IMR-90 (cell line): ENCODE measurements around the gene TACC2. TPM values are rescaled to one million over a fixed set of nuclear protein-coding genes. Genes with fewer than 3 reads are reported as not detected.

Source experiments
- ATAC-seq: fragments of 200-7000 bp; cut with Tn5 transposase; 2 replicates; pipeline ENCODE4 v1.9.1; 2020; ENCODE audit warnings: low read depth, mild to moderate bottlenecking, moderate library complexity
- BruUV-seq: library from RNA; stranded (reverse); fragments of 400-500 nt; replicated peaks from 2 replicates; lab custom pipeline; 2021; lab: Mats Ljungman, UMichigan
- CTCF ChIA-PET: fragments of 300-600 bp; formaldehyde crosslinking; extraction: SDS; loops from one replicate; lab custom pipeline; 2021; ENCODE audit warnings: antibody characterized with exemption; lab: Yijun Ruan, JAX
- POLR2A ChIA-PET: fragments of 300-600 bp; sonication (Branson Sonifier 250); formaldehyde crosslinking; loops from one replicate; lab custom pipeline; 2022; ENCODE audit warnings: antibody characterized with exemption; ENCODE audit not compliant: unreplicated experiment; lab: Charles Lee
- DNase-seq: peaks from one replicate; pipeline ENCODE4 v3.0.0; 2013
- H2AFZ ChIP-seq: replicated peaks from 2 replicates; pipeline ENCODE3; 2013; ENCODE audit warnings: low read length, mild to moderate bottlenecking; ENCODE audit not compliant: poor library complexity
- H2AK5ac ChIP-seq: 2 replicates; pipeline ENCODE4 v1.6.1; 2013; ENCODE audit warnings: low read depth, low read length, inconsistent platforms
- H2AK9ac ChIP-seq: replicated peaks from 2 replicates; pipeline ENCODE3; 2013; ENCODE audit warnings: mild to moderate bottlenecking, low read depth, low read length, moderate library complexity; ENCODE audit not compliant: poor library complexity
- H2BK120ac ChIP-seq: 2 replicates; pipeline ENCODE4 v1.6.1; 2013; ENCODE audit warnings: low read depth, low read length, inconsistent platforms
- H2BK15ac ChIP-seq: 3 replicates; pipeline ENCODE4 v1.6.1; 2013; ENCODE audit warnings: low read depth, low read length, inconsistent platforms
- H2BK20ac ChIP-seq: 2 replicates; pipeline ENCODE4 v1.6.1; 2013; ENCODE audit warnings: low read depth, mild to moderate bottlenecking, inconsistent platforms, low read length, moderate library complexity
- H2BK5ac ChIP-seq: 2 replicates; pipeline ENCODE4 v1.6.1; 2013; ENCODE audit warnings: mild to moderate bottlenecking, low read depth, low read length, inconsistent platforms; ENCODE audit not compliant: poor library complexity, severe bottlenecking
- H3K14ac ChIP-seq: replicated peaks from 2 replicates; pipeline ENCODE4 v1.6.1; 2013; ENCODE audit warnings: low read depth, low read length, inconsistent platforms
- H3K18ac ChIP-seq: 2 replicates; pipeline ENCODE4 v1.6.1; 2013; ENCODE audit warnings: low read depth, low read length, control low read depth
- H3K23ac ChIP-seq: 2 replicates; pipeline ENCODE4 v1.6.1; 2013; ENCODE audit warnings: low read depth, low read length, inconsistent platforms
- H3K27ac ChIP-seq: 2 replicates; pipeline ENCODE4 v1.5.1; 2013; ENCODE audit warnings: mild to moderate bottlenecking, control low read depth, low read length; ENCODE audit not compliant: insufficient read depth
- H3K27me3 ChIP-seq: 2 replicates; pipeline ENCODE4 v1.6.1; 2013; ENCODE audit warnings: low read length; ENCODE audit not compliant: control insufficient read depth, insufficient read depth
- H3K36me3 ChIP-seq: 2 replicates; pipeline ENCODE4 v1.6.1; 2013; ENCODE audit warnings: low read length, mixed read lengths; ENCODE audit not compliant: control insufficient read depth, insufficient read depth
- H3K4ac ChIP-seq: 2 replicates; pipeline ENCODE4 v1.6.1; 2013; ENCODE audit warnings: low read depth, low read length, inconsistent platforms
- H3K4me1 ChIP-seq: 2 replicates; pipeline ENCODE4 v1.6.1; 2013; ENCODE audit warnings: low read length, mixed read lengths; ENCODE audit not compliant: control insufficient read depth, insufficient read depth
- H3K4me2 ChIP-seq: 2 replicates; pipeline ENCODE4 v1.6.1; 2013; ENCODE audit warnings: low read depth, mild to moderate bottlenecking, control low read depth, low read length, moderate library complexity
- H3K4me3 ChIP-seq: 2 replicates; pipeline ENCODE4 v1.5.1; 2013; ENCODE audit warnings: low read depth, mild to moderate bottlenecking, control low read depth, low read length, moderate library complexity; ENCODE audit not compliant: insufficient read depth
- H3K56ac ChIP-seq: 2 replicates; pipeline ENCODE4 v1.6.1; 2013; ENCODE audit warnings: low read length, inconsistent platforms; ENCODE audit not compliant: insufficient read depth; ENCODE audit errors: extremely low read depth
- H3K79me1 ChIP-seq, 2 experiments: 2 replicates each; pipeline ENCODE4 v1.6.1; 2013; ENCODE audit warnings: low read length in 2 of 2, inconsistent platforms in 1 of 2, low read depth in 1 of 2
- H3K9ac ChIP-seq: 2 replicates; pipeline ENCODE4 v1.6.1; 2013; ENCODE audit warnings: low read depth, low read length, control low read depth
- H3K9me1 ChIP-seq: 2 replicates; pipeline ENCODE4 v1.6.1; 2013; ENCODE audit warnings: low read length, inconsistent platforms; ENCODE audit not compliant: insufficient read depth
- H3K9me3 ChIP-seq: 2 replicates; pipeline ENCODE4 v1.6.1; 2013; ENCODE audit warnings: low read length; ENCODE audit not compliant: control insufficient read depth, insufficient read depth
- H4K20me1 ChIP-seq: 2 replicates; pipeline ENCODE4 v1.6.1; 2013; ENCODE audit warnings: low read length, inconsistent platforms; ENCODE audit not compliant: insufficient read depth
- H4K5ac ChIP-seq: 2 replicates; pipeline ENCODE4 v1.6.1; 2013; ENCODE audit warnings: mild to moderate bottlenecking, low read depth, low read length, control low read depth
- H4K8ac ChIP-seq, 2 experiments: 2 replicates each; pipeline ENCODE4 v1.6.1; 2013; ENCODE audit warnings: low read depth in 2 of 2, low read length in 2 of 2, control low read depth in 1 of 2, inconsistent platforms in 1 of 2
- H4K91ac ChIP-seq: 2 replicates; pipeline ENCODE4 v1.6.1; 2013; ENCODE audit warnings: low read depth, low read length, inconsistent platforms; ENCODE audit not compliant: insufficient read depth
- BHLHE40 ChIP-seq: fragments of 150-350 bp; IDR thresholded peaks from 2 replicates; pipeline ENCODE4 v1.6.1; 2016; ENCODE audit warnings: mild to moderate bottlenecking, low read depth, low read length
- CEBPB ChIP-seq: IDR thresholded peaks from 2 replicates; pipeline ENCODE4 v1.6.1; 2012; ENCODE audit warnings: low read depth, low read length, improper control_type of control experiment
- CHD1 ChIP-seq: IDR thresholded peaks from 2 replicates; pipeline ENCODE4 v1.6.1; 2012; ENCODE audit warnings: low read depth, low read length, improper control_type of control experiment
- CTCF ChIP-seq: conservative IDR thresholded peaks from 2 replicates; pipeline ENCODE4 v1.5.1; 2012; ENCODE audit warnings: mild to moderate bottlenecking, low read depth, low read length, improper control_type of control experiment
- ELK1 ChIP-seq: fragments of 150-350 bp; IDR thresholded peaks from 2 replicates; pipeline ENCODE4 v1.6.1; 2016; ENCODE audit warnings: low read depth, mild to moderate bottlenecking, low read length, moderate library complexity, borderline replicate concordance
- FOS ChIP-seq: fragments of 150-350 bp; IDR thresholded peaks from 2 replicates; pipeline ENCODE4 v1.6.1; 2016; ENCODE audit warnings: low read depth, low read length
- MAFK ChIP-seq: IDR thresholded peaks from 2 replicates; pipeline ENCODE4 v1.6.1; 2012; ENCODE audit warnings: low read depth, low read length, improper control_type of control experiment
- MAZ ChIP-seq: IDR thresholded peaks from 2 replicates; pipeline ENCODE4 v1.6.1; 2012; ENCODE audit warnings: low read depth, mild to moderate bottlenecking, low read length, improper control_type of control experiment, moderate library complexity, borderline replicate concordance
- MXI1 ChIP-seq: IDR thresholded peaks from 2 replicates; pipeline ENCODE4 v1.6.1; 2012; ENCODE audit warnings: low read depth, mild to moderate bottlenecking, low read length, moderate library complexity, borderline replicate concordance
- NFE2L2 ChIP-seq: fragments of 150-350 bp; IDR thresholded peaks from 2 replicates; pipeline ENCODE4 v1.6.1; 2016; ENCODE audit warnings: low read depth, mild to moderate bottlenecking, low read length
- POLR2A ChIP-seq: IDR thresholded peaks from 2 replicates; pipeline ENCODE4 v1.6.1; 2012; ENCODE audit warnings: mild to moderate bottlenecking, low read depth, low read length
- RAD21 ChIP-seq: IDR thresholded peaks from 2 replicates; pipeline ENCODE4 v1.6.1; 2012; ENCODE audit warnings: low read length, improper control_type of control experiment
- RCOR1 ChIP-seq: IDR thresholded peaks from 2 replicates; pipeline ENCODE4 v1.6.1; 2012; ENCODE audit warnings: mild to moderate bottlenecking, low read length, improper control_type of control experiment; ENCODE audit not compliant: insufficient replicate concordance
- RFX5 ChIP-seq: IDR thresholded peaks from 2 replicates; pipeline ENCODE4 v1.8.0; 2012; ENCODE audit warnings: low read depth, mild to moderate bottlenecking, low read length, moderate library complexity
- SMC3 ChIP-seq: fragments of 150-350 bp; IDR thresholded peaks from 2 replicates; pipeline ENCODE4 v1.6.1; 2016; ENCODE audit warnings: low read depth, mild to moderate bottlenecking, antibody characterized with exemption, low read length, moderate library complexity
- USF2 ChIP-seq: fragments of 150-350 bp; IDR thresholded peaks from 2 replicates; pipeline ENCODE4 v1.6.1; 2017; ENCODE audit warnings: mild to moderate bottlenecking, antibody characterized with exemption, low read length, low read depth
- WGBS, 2 experiments: methylation state at CpG; one replicate each; pipeline versions ENCODE4 v1.1.5 to v1.1.7; 2013; ENCODE audit warnings: missing lambda C conversion rate in 2 of 2; ENCODE audit not compliant: insufficient read length in 1 of 2; ENCODE audit errors: extremely low coverage in 2 of 2; 5-methylcytosine and 5-hydroxymethylcytosine counted together
- dilution Hi-C: fragments of 300-500 bp; cut with HindIII; formaldehyde crosslinking; loops from one replicate; pipeline ENCODE4 v1.14.3; 2018; ENCODE audit warnings: low sequenced_read_pairs; ENCODE audit not compliant: unreplicated experiment
- in situ Hi-C: fragments of 300-500 bp; cut with MboI; formaldehyde crosslinking; loops from 3 replicates; pipeline ENCODE4 v1.14.3; 2019; ENCODE audit warnings: low sequenced_read_pairs, inconsistent platforms, mixed read lengths
- intact Hi-C: fragments of 100-400 bp; cut with micrococcal nuclease; formaldehyde crosslinking; loops from 2 replicates; pipeline ENCODE4 v1.10.0; 2022
- polyA plus RNA-seq, 3 experiments: library from polyadenylated mRNA; depleted of rRNA; stranded (reverse); fragments of >200 nt; gene quantifications; 2 replicates each; pipeline ENCODE4 v1.2.3, GENCODE V29; 2012; ENCODE audit warnings: low replicate concordance in 1 of 3
- total RNA-seq: library from RNA; depleted of rRNA; stranded (reverse); fragments of >200 nt; gene quantifications from 2 replicates; pipeline ENCODE4 v1.2.3, GENCODE V29; 2012

TACC2 gene
- total and polyA plus RNA-seq, 2 of the 4 experiments (the other 2 are of a cell fraction), result 2.9 to 15.4 TPM

GRCh38 chr10:122021379-122021778 is 32.4 kb downstream of the TACC2 start:
- TF ChIP-seq NFE2L2 (no peak), FOS (no peak), BHLHE40 (no peak), POLR2A (no peak), MXI1 (no peak), CEBPB (no peak), CHD1 (no peak), RCOR1 (no peak), RAD21 (no peak), ELK1 (no peak), CTCF (no peak), SMC3 (no peak), USF2 (no peak), RFX5 (no peak), MAFK (no peak), MAZ (no peak)
- Histone ChIP-seq H3K18ac (no peak overlapping the region), H2BK20ac (no peak overlapping the region), H2AK5ac (no peak overlapping the region), H3K4me2 (peak overlapping the region; percentile 61), H3K27me3 (peaks cover 21% of the 10 kb centered on the region), H3K36me3 (no peaks in the 10 kb centered on the region), H3K9ac (no peak overlapping the region), H4K20me1 (no peaks in the 10 kb centered on the region), H4K91ac (no peak overlapping the region), H2BK5ac (no peak overlapping the region), H4K8ac (no peak overlapping the region), H4K5ac (no peak overlapping the region), H3K4me3 (0 out of 2 replicates have a peak overlapping the region, but pooled peaks have one; percentile 0), H2BK120ac (no peak overlapping the region), H3K9me3 (no peaks in the 10 kb centered on the region), H3K56ac (no peak overlapping the region), H3K4me1 (no peaks in the 10 kb centered on the region), H3K4ac (no peak overlapping the region), H3K9me1 (no peaks in the 10 kb centered on the region), H3K14ac (no peak overlapping the region), H3K23ac (no peak overlapping the region), H3K27ac (no peak overlapping the region), H2BK15ac (no peak overlapping the region), H2AK9ac (no peak overlapping the region), H2AFZ (peak overlapping the region; percentile 3), H3K79me1 (no peaks in the 10 kb centered on the region)
- ChIA-PET POLR2A (interaction anchor here (0.6 kb wide), 1 partner anchor 30 kb away, joined by 3 read pairs; no protein-coding TSS in a partner anchor), CTCF (no interaction called here)
- WGBS, 2 experiments, result no CpG with 5 or more reads among the region's 9 CpGs
- no TSS peak for BruUV-seq
- in situ Hi-C loops, result no loop called here
- DNase-seq (peak; percentile 33), ATAC-seq (peak; percentile 40; the same call in 1 of the 2 replicates)
- dilution Hi-C loops, result no loop called here
- intact Hi-C loops, result no loop called here
